Left lung (tissue), 10 donors: ENCODE measurements around the gene HFM1. TPM values are rescaled to one million over a fixed set of nuclear protein-coding genes. Genes with fewer than 3 reads are reported as not detected.
"Not testable (repeated sequence)": the region's sequence is repeated elsewhere in the genome, so short reads cannot be mapped to it uniquely, and the experiment has no call there.

ENCODE experiments used
- ATAC-seq: fragments of 200-7000 bp; cut with Tn5 transposase; one replicate; pipeline ENCODE4 v1.9.1; 2020; ENCODE audit warnings: moderate library complexity
- DNase-seq, 4 donors: peaks; one replicate each; pipeline ENCODE4 v3.0.0-alpha.2; 2013 to 2020
- H3K27ac ChIP-seq, 2 donors: fragments of 200-600 bp; sonication (generic) in 1 of 2; one replicate each; pipeline versions ENCODE4 v1.5.0 to v1.8.0; 2020 to 2021
- H3K27me3 ChIP-seq, 2 donors: fragments of 200-600 bp; sonication (generic) in 1 of 2; one replicate each; pipeline versions ENCODE4 v1.5.0 to v1.8.0; 2020 to 2021
- H3K36me3 ChIP-seq, 2 donors: fragments of 200-600 bp; sonication (generic) in 1 of 2; one replicate each; pipeline versions ENCODE4 v1.5.0 to v1.8.0; 2020 to 2021
- H3K4me1 ChIP-seq, 2 donors: fragments of 200-600 bp; one replicate each; pipeline ENCODE4 v1.8.0; 2021
- H3K4me3 ChIP-seq, 2 donors: fragments of 200-600 bp; sonication (generic) in 1 of 2; one replicate each; pipeline versions ENCODE4 v1.5.0 to v1.8.0; 2020 to 2021; ENCODE audit warnings: mild to moderate bottlenecking in 1 of 2
- H3K9me3 ChIP-seq, 2 donors: fragments of 200-600 bp; sonication (generic) in 1 of 2; one replicate each; pipeline versions ENCODE4 v1.5.0 to v1.8.0; 2020 to 2021
- CTCF ChIP-seq, 2 donors: fragments of 200-600 bp; sonication (generic) in 1 of 2; IDR thresholded peaks; one replicate each; pipeline versions ENCODE4 v1.5.0 to v1.8.0; 2021; ENCODE audit warnings: antibody characterized with exemption in 2 of 2
- intact Hi-C, 2 donors: fragments of 100-400 bp; cut with DNase I; formaldehyde crosslinking; loops; one replicate each; pipeline versions ENCODE4 v1.11.2 to v1.14.2; 2022
- polyA plus RNA-seq, 6 donors: library from polyadenylated mRNA; unstranded; fragments of 120-200 nt; gene quantifications; one replicate each; pipeline ENCODE4 v1.2.1, GENCODE V29; 2013; ENCODE audit not compliant: insufficient read length in 6 of 6
- total RNA-seq, 2 donors: library from RNA; stranded (reverse); fragmentation: NEBNext Ultra II Directional; extraction: Animal tissue kit (Norgen Biotek cat#: 25700); gene quantifications; one replicate each; pipeline ENCODE4 v1.2.1, GENCODE V29; 2021
- donor health status: DM: no; HTN: yes; CAD: no.
- donor health status: DM: no; HTN: no; CAD: no.

Gene HFM1
- total and polyA plus RNA-seq, 8 donors, result 0.58 to 14.7 (median 9.4) TPM

- Histone ChIP-seq H3K36me3 (no peaks in the 10 kb centered on the region), H3K4me1 (no peaks in the 10 kb centered on the region), H3K27me3 (no peaks in the 10 kb centered on the region), H3K27ac (no peak overlapping the region), H3K9me3 (peaks cover 0 to 37% of the 10 kb centered on the region in 2 donors), H3K4me3 (no peak overlapping the region)
- ATAC-seq (no peak), DNase-seq (no peak)
- intact Hi-C loops, result no loop called here
- no peak for TF ChIP-seq CTCF (IDR thresholded peaks at IDR 0.05)
Observed at GRCh38 chr1:91308544-91308943, 96.1 kb downstream of the HFM1 start.

GRCh38 chr1:91307784-91308409, 96.7 kb downstream of the HFM1 start:
- no peak for DNase-seq
- intact Hi-C loops, result no loop called here
- no peak for TF ChIP-seq CTCF (IDR thresholded peaks at IDR 0.05)
- H3K4me1 ChIP-seq, result no peaks in the 10 kb centered on the region
- no peaks in the 10 kb centered on the region for H3K27me3 ChIP-seq
- no peak overlapping the region for H3K4me3 ChIP-seq
- H3K36me3 ChIP-seq, result no peaks in the 10 kb centered on the region
- peaks cover 0 to 44% of the 10 kb centered on the region in 2 donors for H3K9me3 ChIP-seq
- ATAC-seq, result no peak
- no peak overlapping the region for H3K27ac ChIP-seq

GRCh38 chr1:91303165-91303564, 101.5 kb downstream of the HFM1 start:
- no peaks in the 10 kb centered on the region for H3K4me1 ChIP-seq
- H3K27ac ChIP-seq, result no peak overlapping the region
- no peak for TF ChIP-seq CTCF (IDR thresholded peaks at IDR 0.05)
- peaks cover 0 to 21% of the 10 kb centered on the region in 2 donors for H3K9me3 ChIP-seq
- ATAC-seq, result no peak
- no peak for DNase-seq
- H3K27me3 ChIP-seq, result no peaks in the 10 kb centered on the region
- H3K36me3 ChIP-seq, result no peaks in the 10 kb centered on the region
- no peak overlapping the region for H3K4me3 ChIP-seq
- intact Hi-C loops, result no loop called here

GRCh38 chr1:91288843-91289553, 115.6 kb downstream of the HFM1 start:
- H3K27me3 ChIP-seq, DNase-seq, H3K4me3 ChIP-seq, H3K27ac ChIP-seq, intact Hi-C loops, H3K9me3 ChIP-seq, H3K36me3 ChIP-seq, ATAC-seq, H3K4me1 ChIP-seq: not testable (repeated sequence)

- ATAC-seq, H3K36me3 ChIP-seq, H3K4me1 ChIP-seq, DNase-seq, H3K4me3 ChIP-seq, H3K27ac ChIP-seq, H3K9me3 ChIP-seq, H3K27me3 ChIP-seq, intact Hi-C loops: not testable (repeated sequence)
Observed at GRCh38 chr1:91286962-91287317, 117.7 kb downstream of the HFM1 start.

- intact Hi-C loops, DNase-seq: not testable (repeated sequence)
Observed at GRCh38 chr1:91286259-91286961, 118.2 kb downstream of the HFM1 start.

More at GRCh38 chr1:91286259-91286961, 118.2 kb downstream of the HFM1 start:
- not testable (repeated sequence) for H3K4me1 ChIP-seq, H3K36me3 ChIP-seq, ATAC-seq, H3K27ac ChIP-seq, H3K9me3 ChIP-seq, H3K27me3 ChIP-seq, H3K4me3 ChIP-seq
